Common myeloid progenitor, CD34-positive (primary cell): ENCODE measurements around the gene IL17REL.
A peak's percentile ranks its signal among the peaks of the same experiment; 100 is the strongest.

ENCODE experiments used
- CTCF ChIA-PET: fragments of 350-600 bp; sonication (Branson Sonifier 250); formaldehyde crosslinking; loops from one replicate; lab custom pipeline; 2021; ENCODE audit warnings: antibody characterized with exemption; lab: Charles Lee
- POLR2A ChIA-PET: fragments of 350-600 bp; sonication (Branson Sonifier 250); formaldehyde crosslinking; loops from one replicate; lab custom pipeline; 2021; ENCODE audit warnings: antibody characterized with exemption; lab: Charles Lee
- DNase-seq, 3 donors: peaks; one replicate each; pipeline versions ENCODE4 v3.0.0 to v3.0.0-alpha.2; 2013
- H3K27ac ChIP-seq, 2 experiments: 1 replicate in 1 of 2; 2 replicates in 1 of 2; pipeline ENCODE4 v1.7.0; 2013; ENCODE audit warnings: inconsistent platforms in 2 of 2, low read length in 2 of 2, mild to moderate bottlenecking in 2 of 2, low read depth in 1 of 2, moderate library complexity in 1 of 2; ENCODE audit not compliant: severe bottlenecking in 2 of 2, insufficient read depth in 1 of 2, poor library complexity in 1 of 2
- H3K27me3 ChIP-seq, 5 experiments: replicated peaks in 2 of 5; 1 replicate in 3 of 5; 2 replicates in 2 of 5; pipeline versions ENCODE4 v1.6.1 to v1.7.0; 2013; ENCODE audit warnings: low read length in 4 of 5, mild to moderate bottlenecking in 2 of 5, moderate library complexity in 2 of 5, inconsistent platforms in 1 of 5; ENCODE audit not compliant: insufficient read depth in 5 of 5, control insufficient read depth in 4 of 5
- H3K36me3 ChIP-seq, 4 experiments: 1 replicate in 2 of 4; 2 replicates in 2 of 4; pipeline versions ENCODE4 v1.6.1 to v1.7.0; 2013; ENCODE audit warnings: low read length in 3 of 4, control low read depth in 1 of 4, mild to moderate bottlenecking in 1 of 4; ENCODE audit not compliant: control insufficient read depth in 4 of 4, insufficient read depth in 4 of 4
- H3K4me1 ChIP-seq, 4 experiments: 1 replicate in 3 of 4; 2 replicates in 1 of 4; pipeline versions ENCODE4 v1.6.1 to v1.7.1; 2013; ENCODE audit warnings: low read length in 3 of 4, mild to moderate bottlenecking in 3 of 4, control low read depth in 1 of 4, inconsistent platforms in 1 of 4, moderate library complexity in 1 of 4; ENCODE audit not compliant: control insufficient read depth in 4 of 4, insufficient read depth in 4 of 4; ENCODE audit errors: control extremely low read depth in 1 of 4
- H3K4me3 ChIP-seq, 7 experiments: 1 replicate in 4 of 7; 2 replicates in 3 of 7; pipeline versions ENCODE4 v1.5.1 to v1.7.0; 2013; ENCODE audit warnings: mild to moderate bottlenecking in 7 of 7, low read length in 6 of 7, moderate library complexity in 6 of 7, inconsistent platforms in 2 of 7, low read depth in 2 of 7, control low read depth in 1 of 7; ENCODE audit not compliant: insufficient read depth in 4 of 7, control insufficient read depth in 1 of 7; ENCODE audit errors: extremely low read depth in 1 of 7
- H3K9me3 ChIP-seq, 5 experiments: 1 replicate in 4 of 5; 2 replicates in 1 of 5; pipeline versions ENCODE4 v1.6.1 to v1.7.1; 2013; ENCODE audit warnings: low read length in 4 of 5, mild to moderate bottlenecking in 2 of 5, inconsistent platforms in 1 of 5, low read depth in 1 of 5, moderate library complexity in 1 of 5; ENCODE audit not compliant: control insufficient read depth in 4 of 5, insufficient read depth in 2 of 5; ENCODE audit errors: control extremely low read depth in 1 of 5
- WGBS: methylation state at CpG from one replicate; pipeline ENCODE4 v1.1.5; 2013; ENCODE audit not compliant: insufficient coverage; 5-methylcytosine and 5-hydroxymethylcytosine counted together

IL17REL gene

DNA sequence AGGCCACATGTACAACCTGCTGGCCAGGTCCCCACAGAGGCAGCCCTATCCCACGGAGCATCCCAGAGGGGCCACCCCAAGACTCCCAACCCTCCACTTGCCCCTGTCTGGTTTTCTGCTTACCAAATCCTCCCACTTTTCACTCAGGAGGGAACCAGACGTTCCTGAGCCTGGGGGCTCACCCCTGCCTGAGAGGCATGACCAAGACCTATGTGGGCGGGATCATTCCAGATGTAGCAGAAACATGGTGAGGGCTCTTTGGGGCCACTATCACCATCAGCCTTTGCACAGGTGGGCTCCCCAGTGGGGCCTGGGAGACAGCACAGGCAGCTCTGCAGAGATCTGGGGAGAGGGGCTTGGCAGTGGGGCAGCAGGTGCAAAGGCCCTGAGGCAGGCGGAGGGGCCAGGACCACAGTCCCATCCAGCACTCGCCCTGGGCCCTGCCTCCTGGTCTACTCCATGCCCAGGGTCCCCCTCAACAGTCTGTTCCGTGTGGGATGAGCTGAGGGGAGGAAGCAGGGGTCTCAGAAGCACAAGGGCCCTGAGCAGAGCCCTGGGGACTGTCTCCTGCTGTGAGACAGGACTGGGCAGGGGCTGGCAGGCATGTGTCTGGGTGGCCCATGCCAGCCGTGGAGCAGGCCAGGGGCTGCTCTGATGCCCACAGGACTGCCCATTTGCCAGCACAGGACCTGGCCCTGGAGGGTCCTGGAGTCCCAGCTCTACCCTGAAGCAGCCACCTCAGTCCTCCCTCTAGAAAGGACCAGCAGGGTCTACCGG lies 42.6 kb downstream of the IL17REL start:
- H3K27ac ChIP-seq: no peak overlapping the region
- peaks cover 0 to 11% (median 0%) of the 10 kb centered on the region in 5 experiments for H3K27me3 ChIP-seq
- H3K36me3 ChIP-seq: peaks cover 0 to 5% (median under 1%) of the 10 kb centered on the region in 4 experiments
- WGBS: 93% methylated on average over 4 of the region's 8 CpGs
- CTCF ChIA-PET: interaction anchor here (1.4 to 2.6 kb wide), 4 partner anchors 13 to 40 kb away, joined by 5 to 11 read pairs (median 8); no protein-coding TSS in a partner anchor
- H3K9me3 ChIP-seq: no peaks in the 10 kb centered on the region
- DNase-seq: no peak
- POLR2A ChIA-PET: interaction anchor here (1.1 to 1.9 kb wide), 2 partner anchors 8 to 34 kb away, joined by 3 to 25 read pairs; partner anchors contain the start of gene PIM3
- no peak overlapping the region for H3K4me3 ChIP-seq
- H3K4me1 ChIP-seq: peaks cover 0 to 53% (median 52%) of the 10 kb centered on the region in 4 experiments

DNA sequence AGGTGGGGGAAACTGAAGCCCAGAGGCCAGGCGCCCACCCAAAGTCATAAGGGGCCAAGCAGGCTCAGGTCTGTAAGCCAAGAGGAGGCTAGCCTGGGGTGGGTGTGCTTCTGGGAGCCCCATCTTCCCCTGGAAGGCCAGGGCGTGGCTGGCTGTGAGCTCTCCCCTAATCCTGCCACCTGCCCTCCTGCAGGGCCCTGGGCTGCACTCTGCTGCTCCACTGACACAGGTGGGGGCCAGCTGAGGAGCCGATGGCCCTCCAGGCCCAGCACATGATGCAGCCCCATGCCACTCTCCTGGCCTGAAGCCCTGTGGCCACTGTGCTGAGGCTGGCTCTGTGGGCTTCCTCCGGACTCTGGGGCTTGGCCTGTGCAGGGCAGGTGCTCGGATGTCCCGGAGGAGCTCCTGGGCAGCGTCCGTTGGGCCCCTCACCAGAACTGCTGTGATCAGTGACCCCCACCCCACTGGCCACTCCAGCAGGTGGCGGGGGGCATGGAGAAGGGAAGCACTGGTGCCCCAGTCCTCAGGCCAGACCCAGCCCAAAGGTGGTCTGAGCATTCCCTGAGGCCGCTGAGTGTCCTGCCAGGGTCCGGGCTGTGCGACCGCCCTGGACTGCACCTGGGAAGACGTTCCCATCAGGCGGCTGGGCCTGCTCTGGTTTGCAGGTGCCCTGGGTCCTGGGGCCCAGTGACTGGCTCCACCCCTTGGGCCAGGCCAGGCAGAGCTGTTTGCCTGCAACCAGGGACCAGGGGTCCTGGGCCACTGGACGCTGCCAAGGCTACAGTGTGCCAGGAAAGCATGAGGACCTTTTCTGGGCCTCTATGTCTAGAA lies 43.5 kb downstream of the IL17REL start:
- 93% methylated on average over 13 of the region's 16 CpGs for WGBS

DNA sequence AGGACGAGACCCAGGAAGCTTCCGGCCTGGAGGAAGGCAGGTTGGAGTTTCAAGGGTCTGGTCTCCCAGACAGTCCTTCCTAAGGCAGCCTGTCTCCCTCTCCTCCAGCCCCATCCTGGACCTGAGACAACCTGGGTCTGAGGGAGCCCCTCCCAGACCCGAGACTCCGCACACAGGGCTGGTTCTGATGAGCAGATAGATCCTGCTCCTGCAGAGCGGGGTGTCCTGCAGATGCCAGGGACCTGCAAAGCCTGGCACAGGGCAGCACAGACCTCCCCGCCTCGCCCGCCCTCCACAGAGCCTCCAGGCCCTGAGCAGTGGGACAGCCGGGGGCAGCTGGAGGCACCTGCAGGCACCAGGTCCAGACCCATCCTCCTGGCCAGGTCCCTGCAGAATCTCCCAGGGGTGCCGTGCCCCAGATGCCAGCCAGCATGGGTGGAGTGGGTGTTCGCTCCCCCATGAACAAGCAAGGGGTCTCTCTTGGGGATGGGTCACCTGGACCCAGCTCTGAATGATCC lies 44.2 kb downstream of the IL17REL start:
- POLR2A ChIA-PET: interaction anchor here (3.2 kb wide), 1 partner anchor 37 kb away, joined by 14 read pairs; no protein-coding TSS in a partner anchor
- Histone ChIP-seq H3K36me3 (peaks cover 0 to 20% (median 13%) of the 10 kb centered on the region in 4 experiments), H3K27me3 (peaks cover 0 to 11% (median 0%) of the 10 kb centered on the region in 5 experiments), H3K9me3 (no peaks in the 10 kb centered on the region), H3K27ac (no peak overlapping the region), H3K4me1 (peaks cover 0 to 67% (median 64%) of the 10 kb centered on the region in 4 experiments), H3K4me3 (no peak overlapping the region)
- DNase-seq: no peak
- 95% methylated on average over 4 of the region's 11 CpGs for WGBS
- CTCF ChIA-PET: interaction anchor here (1.0 to 2.7 kb wide), 5 partner anchors 22 to 62 kb away, joined by 3 to 22 read pairs (median 3); no protein-coding TSS in a partner anchor

More for the DNA sequence above, 43.5 kb downstream of the IL17REL start:
- DNase-seq: no peak
- CTCF ChIA-PET: interaction anchor here (1.2 to 2.7 kb wide), 2 partner anchors 33 to 38 kb away, joined by 3 to 22 read pairs; no protein-coding TSS in a partner anchor
- Histone ChIP-seq H3K27me3 (peaks cover 0 to 11% (median 0%) of the 10 kb centered on the region in 5 experiments), H3K4me3 (no peak overlapping the region), H3K4me1 (peaks cover 0 to 61% (median 58%) of the 10 kb centered on the region in 4 experiments), H3K27ac (no peak overlapping the region), H3K9me3 (no peaks in the 10 kb centered on the region), H3K36me3 (peaks cover 0 to 14% (median 7%) of the 10 kb centered on the region in 4 experiments)
- POLR2A ChIA-PET: no interaction called here

DNA sequence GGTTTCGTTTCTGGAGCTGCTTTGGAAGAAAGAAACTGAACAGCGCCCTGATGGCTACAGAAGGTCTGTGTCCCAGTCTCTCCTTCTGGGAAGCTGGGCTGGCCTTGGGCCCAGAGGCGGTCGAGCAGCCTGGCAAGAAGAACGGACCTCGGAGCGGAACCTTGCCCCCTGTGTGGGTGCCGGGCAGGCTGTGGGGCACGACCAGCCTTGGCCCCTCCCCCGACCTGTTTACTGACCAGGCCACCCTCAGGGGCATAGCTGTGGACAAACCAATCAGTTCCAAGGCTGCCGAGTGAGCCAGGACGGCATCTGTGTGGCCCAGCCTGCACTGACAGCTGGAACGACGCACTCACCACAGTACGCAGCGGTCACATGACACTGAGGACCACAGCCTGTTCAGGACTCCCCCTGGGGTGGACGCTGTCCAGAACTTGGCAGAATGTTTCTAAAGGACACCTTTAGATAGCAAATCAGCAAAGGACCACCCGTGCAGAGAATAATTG lies 44.8 kb downstream of the IL17REL start:
- no peak for DNase-seq
- Histone ChIP-seq H3K36me3 (peaks cover 0 to 26% (median 19%) of the 10 kb centered on the region in 4 experiments), H3K4me1 (peaks cover 0 to 73% (median 71%) of the 10 kb centered on the region in 4 experiments), H3K27me3 (peaks cover 0 to 11% (median 0%) of the 10 kb centered on the region in 5 experiments), H3K27ac (peak overlapping the region in 1 of 2 experiments; percentile 34), H3K9me3 (no peaks in the 10 kb centered on the region), H3K4me3 (peak overlapping the region in 3 of 7 experiments; percentile 5 to 46 (median 29))
- ChIA-PET CTCF (interaction anchor here (1.0 to 2.7 kb wide), 9 partner anchors 15 to 63 kb away, joined by 3 to 22 read pairs (median 6); no protein-coding TSS in a partner anchor), POLR2A (interaction anchor here (1.0 to 3.2 kb wide), 4 partner anchors 24 to 37 kb away, joined by 3 to 14 read pairs (median 6); no protein-coding TSS in a partner anchor)
- 83% methylated on average over 18 of the region's 18 CpGs for WGBS

DNA sequence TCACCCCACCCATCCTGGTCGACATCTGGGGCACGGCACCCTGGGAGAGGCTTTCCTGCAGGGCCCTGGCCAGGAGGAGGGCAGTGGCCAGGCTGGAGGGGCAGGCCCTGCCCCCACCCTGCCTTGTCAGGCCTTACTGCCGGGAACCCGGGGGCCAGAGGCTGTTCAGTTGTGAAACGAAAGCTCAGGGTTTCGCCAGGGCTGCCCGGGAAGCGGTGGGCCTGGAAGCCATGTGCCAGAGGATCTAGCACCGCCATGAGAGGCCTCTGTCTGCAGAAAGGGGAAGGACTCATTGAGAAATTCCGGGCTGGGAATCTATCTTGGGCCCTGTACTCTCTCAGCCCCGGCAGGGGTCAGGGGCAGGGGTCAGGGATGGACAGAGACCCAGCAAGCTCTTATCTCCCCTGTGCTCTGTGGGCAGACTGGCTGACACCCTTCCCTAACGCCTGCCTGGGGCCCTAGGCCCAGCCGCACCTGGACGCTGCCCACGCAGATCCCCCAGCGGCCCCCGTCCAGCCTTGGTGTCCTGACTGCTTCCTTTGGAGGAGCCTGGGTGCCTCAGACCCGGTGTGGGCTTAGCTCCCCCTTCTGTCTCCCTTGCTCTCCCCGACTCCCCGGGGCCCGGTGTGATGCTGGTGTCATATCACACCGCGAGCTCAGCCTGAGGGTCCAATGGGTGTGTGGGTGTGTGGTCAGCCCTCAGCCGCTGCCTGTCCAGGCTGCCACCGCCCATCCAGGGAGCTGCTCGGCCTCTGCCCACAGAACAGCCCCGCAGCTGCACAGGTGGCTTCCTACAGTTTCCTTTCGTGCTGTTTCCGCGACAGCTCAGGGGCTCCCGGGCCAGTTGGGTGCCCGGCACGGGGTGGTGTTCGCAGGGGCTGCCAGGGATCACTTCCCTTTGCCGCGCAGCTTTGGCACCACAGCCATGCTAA lies 45.5 kb downstream of the IL17REL start:
- DNase-seq: peak in 2 of 3 donors; percentile 71 to 75
- H3K9me3 ChIP-seq: no peaks in the 10 kb centered on the region
- WGBS: 17% methylated on average over 24 of the region's 36 CpGs
- ChIA-PET CTCF (interaction anchor here (1.0 to 2.7 kb wide), 8 partner anchors 16 to 64 kb away, joined by 3 to 22 read pairs (median 6); no protein-coding TSS in a partner anchor), POLR2A (interaction anchor here (0.6 to 3.2 kb wide), 6 partner anchors 25 to 284 kb away, joined by 3 to 14 read pairs (median 4); partner anchors contain the start of gene HDAC10)
- peak overlapping the region in 3 of 7 experiments; percentile 5 to 46 (median 36) for H3K4me3 ChIP-seq
- H3K27ac ChIP-seq: peak overlapping the region in 1 of 2 experiments; percentile 34
- peaks cover 0 to 6% (median 0%) of the 10 kb centered on the region in 5 experiments for H3K27me3 ChIP-seq
- H3K36me3 ChIP-seq: peaks cover 0 to 29% (median 21%) of the 10 kb centered on the region in 4 experiments
- peaks cover 0 to 75% (median 73%) of the 10 kb centered on the region in 4 experiments for H3K4me1 ChIP-seq
